Inflammatory macrophage treated with lipopolysaccharide for 4 hours (primary cell): Measurements from ENCODE around the gene TMEM131.
"Not testable (repeated sequence)": the region's sequence is repeated elsewhere in the genome, so short reads cannot be mapped to it uniquely, and the experiment has no call there.

Experiments used
- DNase-seq: peaks from one replicate; pipeline ENCODE4 v3.0.0-alpha.2; 2020

The TMEM131 gene

GRCh38 chr2:97716695-97717612, 278.8 kb downstream of the TMEM131 start:
- DNase-seq: no peak

GRCh38 chr2:97715951-97716694, 279.6 kb downstream of the TMEM131 start:
- DNase-seq: no peak

DNA sequence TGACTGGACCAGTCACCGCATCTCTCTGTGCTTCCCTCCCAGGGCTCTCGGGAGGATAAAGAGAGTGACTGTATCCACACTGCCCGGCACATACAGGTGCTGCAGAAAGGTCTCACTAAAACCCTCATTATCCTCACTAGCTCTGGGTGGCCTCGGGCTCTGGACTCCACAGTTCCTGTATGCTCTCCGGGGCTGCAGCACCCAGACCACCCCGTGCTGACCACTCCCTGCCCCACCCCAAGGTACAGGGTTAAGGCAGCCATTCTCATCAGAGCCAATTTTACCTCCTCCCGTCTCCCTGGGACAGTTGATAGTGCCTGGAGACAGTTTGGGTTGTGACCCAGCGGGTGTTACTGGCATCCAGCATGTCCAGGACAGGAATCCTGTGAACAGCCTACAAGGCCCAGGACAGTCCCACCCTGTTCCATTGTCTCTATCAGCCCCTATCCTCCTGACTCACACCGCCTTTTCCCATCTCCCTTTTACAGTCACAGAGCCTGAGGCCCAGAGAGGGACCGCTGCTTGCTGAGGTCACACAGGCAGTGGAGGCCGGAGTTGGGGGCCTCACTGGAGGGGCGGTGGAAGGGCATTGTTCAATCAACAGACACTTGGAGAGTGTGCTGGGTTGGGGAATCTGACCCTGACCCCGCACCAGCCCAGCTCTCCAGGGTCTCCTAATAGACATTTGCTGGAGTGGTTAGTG, 280.6 kb downstream of the TMEM131 start:
- DNase-seq: no peak

- no peak for DNase-seq
Measured at GRCh38 chr2:97714084-97714949, 281.4 kb downstream of the TMEM131 start.

- no peak for DNase-seq
Measured at GRCh38 chr2:97713296-97714083, 282.3 kb downstream of the TMEM131 start, which contains the start of gene ZAP70. TSS of gene ZAP70 (plus strand) at chr2:97713576. CDS start at chr2:97724037, 10,461 bp downstream.

DNA sequence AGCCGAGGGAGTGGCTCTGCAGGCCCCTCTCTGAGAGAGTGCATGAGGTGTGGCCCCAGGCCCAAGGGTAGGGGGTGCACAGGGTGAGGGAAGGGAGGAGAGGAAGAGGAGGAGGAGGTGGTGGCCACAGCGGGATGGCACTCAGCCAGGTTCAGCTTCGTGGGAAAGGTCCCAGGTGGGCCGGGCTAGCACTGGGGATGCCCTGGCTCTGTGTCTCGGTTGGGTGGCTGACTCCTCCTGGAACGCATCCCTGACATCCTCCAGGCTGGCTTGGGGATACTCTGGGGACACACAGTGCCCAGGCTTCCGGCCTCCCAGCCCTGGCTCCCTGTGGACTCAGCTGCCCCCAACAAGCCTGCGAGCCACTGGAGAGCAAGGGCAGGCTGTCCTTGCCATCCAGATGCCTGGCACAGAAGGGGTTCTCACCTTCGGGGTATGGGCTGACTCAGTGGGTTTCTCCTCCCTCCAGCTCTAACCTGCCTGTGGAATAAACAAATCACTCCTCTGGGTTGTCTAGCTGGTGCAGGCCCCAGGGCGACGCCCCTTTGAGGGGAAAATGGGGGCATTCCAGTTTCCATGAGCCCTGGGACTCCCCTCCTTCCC, 283.0 kb downstream of the TMEM131 start:
- DNase-seq: no peak

GRCh38 chr2:97712175-97712574, 283.6 kb downstream of the TMEM131 start:
- not testable (repeated sequence) for DNase-seq

GRCh38 chr2:97711394-97711711, 284.4 kb downstream of the TMEM131 start:
- DNase-seq: no peak

DNA sequence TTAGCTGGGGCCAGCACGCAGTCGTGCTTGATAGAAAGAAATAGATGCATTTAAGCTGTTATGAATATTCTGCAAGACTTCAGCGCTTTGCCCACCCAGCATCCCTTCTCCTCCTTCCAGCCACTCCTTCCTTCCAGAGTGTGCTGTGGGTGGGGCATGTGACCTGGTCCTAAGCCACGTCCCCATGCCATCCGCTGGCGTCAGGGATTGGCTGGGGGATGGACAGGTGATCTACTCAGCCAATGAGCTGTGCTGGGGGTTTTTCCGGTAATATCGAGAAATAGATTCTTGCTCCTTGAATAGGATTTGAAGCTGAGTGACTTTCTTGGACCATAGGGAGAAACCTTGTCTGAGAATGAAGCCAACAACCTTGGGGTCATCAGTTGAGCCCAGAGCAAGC, 287.1 kb downstream of the TMEM131 start:
- no peak for DNase-seq

- DNase-seq: no peak
Measured at GRCh38 chr2:97708048-97708380, 287.7 kb downstream of the TMEM131 start.

- no peak for DNase-seq
Measured at GRCh38 chr2:97707362-97708047, 288.2 kb downstream of the TMEM131 start.

GRCh38 chr2:97706708-97707345, 288.9 kb downstream of the TMEM131 start:
- DNase-seq: no peak
